HG03139 (cell line): ENCODE measurements around the gene ZNF681.
"Not testable (repeated sequence)": the region's sequence is repeated elsewhere in the genome, so short reads cannot be mapped to it uniquely, and the experiment has no call there.

Experiments
- ATAC-seq: cut with Tn5 transposase; IDR thresholded peaks from one replicate; pipeline ENCODE4 v1.9.1; 2021; ENCODE audit not compliant: unreplicated experiment

ZNF681 gene

DNA sequence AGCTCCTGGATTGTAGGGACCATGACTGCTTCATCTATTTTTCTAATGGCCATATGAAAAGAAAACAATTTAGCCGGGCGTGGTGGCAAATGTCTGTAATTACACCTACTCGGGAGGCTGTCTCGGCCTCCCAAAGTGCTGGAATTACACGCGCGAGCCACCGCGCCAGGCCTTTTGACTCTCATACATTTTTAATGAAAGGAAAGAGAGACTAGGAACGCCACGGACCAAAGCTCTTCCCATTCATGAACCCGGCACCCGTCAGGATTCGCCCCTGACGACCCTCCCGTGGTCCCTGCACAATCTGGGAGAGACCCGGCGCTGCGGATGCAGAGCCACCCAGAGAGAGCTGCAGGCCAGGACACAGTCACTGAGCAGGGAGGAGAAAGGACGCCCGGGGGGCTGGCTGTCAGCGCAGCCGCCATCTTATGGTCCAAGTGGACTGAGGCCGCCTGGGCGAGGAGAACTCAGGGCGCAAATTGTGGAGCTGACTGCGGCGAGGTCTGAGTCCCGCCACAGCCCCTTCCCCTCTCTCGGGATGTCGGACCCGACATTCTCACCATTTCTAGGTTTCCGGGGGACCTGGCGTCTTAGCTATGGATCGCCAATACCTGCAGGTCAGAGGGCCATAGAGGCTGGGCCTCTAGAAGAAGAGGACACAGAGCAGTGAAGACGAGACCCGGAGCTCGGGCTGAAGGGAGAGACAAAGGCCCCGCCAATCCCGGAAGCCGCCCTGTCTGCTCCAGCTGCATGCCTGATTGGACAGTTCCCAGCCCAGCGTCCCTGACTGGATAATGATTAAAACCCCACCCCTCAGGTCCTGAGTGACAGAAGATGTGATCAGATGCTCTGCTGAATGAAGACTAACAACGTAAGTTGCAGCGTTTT is at the start of gene ZNF681:
ZNF681 (minus strand) TSS at position 705 of the 888 bp plus-strand sequence; CDS start at position 563, 142 bp downstream.
- ATAC-seq: peak; percentile 68

DNA sequence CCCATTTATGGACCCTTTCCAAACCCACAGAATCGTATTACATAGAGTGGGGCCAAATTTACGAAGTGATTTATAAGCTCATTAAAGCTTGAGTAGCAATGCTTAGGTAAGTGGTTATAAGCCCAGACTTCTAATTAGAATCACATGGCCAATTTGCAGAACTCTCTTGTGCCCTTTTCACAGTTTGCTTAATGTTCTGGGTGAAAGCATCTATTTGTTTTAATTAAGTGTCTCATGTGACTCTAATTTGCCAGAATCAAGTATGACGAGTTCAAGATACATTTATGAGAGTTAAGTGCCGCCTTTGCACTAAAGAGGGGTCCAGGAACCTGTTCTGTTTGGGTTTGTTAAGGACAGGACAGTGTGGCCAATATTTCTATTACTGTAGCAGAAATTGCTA is 46.0 kb upstream of the ZNF681 start:
- no peak for ATAC-seq

DNA sequence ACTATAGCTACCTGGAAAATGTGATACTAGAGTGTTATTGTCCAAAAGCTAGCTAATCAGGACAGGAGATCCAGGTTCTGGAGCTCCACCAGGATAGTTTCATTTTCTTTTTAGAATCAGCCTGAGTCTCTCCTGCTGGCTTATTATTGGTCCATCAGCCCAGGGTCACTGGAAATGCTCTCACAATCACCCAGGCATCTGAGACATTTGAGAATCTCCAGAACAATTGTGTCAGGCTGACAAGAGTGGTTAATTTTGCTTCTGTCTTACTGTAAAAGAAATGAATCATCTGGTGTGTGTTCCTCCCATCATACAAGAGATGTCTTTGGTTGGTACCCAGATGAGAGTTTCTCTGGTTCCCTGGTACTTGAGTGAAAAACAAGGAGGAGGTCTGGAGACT is 43.6 kb upstream of the ZNF681 start:
- ATAC-seq: no peak

DNA sequence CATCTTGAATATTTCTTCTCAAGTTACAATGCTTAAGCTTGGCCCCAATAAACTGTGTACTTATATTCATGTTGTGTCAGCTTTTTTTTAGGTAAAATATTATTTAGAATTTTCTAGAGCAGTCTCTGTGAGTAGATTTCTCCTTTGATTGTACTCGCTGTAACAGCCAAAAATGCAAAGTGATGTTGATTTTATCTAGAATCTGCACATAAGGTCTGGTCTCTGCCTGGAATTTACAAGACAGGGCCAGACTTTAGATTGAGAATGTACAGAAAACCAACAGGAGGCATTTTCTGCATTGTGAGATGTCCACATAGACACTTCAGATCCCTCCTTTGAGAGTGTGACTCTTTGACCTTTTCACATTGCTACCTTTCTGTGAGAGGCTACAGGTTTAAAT is 43.1 kb upstream of the ZNF681 start:
- no peak for ATAC-seq

DNA sequence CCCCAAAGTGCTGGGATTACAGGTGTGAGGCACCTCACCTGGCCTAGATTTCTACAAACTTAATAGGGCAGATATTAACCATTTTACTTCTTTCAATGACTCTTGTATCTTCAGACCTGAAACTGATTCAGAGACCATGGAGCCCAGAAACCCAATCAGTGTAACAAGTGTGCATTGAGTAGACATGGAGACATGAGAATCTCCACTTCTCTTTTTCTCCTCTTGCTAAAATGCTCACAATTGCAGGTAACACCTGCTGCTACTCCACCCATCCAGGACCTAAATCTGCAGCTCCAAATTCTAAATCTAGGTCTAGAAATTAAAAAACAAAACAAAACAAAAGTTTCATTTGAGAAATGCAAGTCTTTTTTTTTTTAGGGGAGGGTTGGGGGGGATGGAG is 42.2 kb upstream of the ZNF681 start:
- no peak for ATAC-seq

DNA sequence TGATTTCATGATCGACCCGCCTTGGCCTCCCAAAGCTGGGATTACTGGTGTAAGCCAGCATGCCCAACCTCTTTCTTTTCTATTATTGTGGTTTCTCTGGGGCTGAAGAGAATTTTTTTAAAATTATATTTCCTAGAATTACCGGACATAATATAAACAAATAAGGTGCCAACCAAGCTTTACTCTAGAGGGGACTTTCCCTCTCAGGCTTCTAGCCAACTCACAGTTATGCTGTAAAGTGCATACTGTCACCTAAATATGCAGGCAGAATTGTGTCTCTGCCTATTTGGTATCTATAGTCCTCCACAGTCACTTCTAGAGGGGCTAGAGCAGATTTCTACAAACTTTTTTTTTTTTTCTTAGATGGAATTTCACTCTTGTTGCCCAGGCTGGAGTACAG is 41.6 kb upstream of the ZNF681 start:
- no peak for ATAC-seq

DNA sequence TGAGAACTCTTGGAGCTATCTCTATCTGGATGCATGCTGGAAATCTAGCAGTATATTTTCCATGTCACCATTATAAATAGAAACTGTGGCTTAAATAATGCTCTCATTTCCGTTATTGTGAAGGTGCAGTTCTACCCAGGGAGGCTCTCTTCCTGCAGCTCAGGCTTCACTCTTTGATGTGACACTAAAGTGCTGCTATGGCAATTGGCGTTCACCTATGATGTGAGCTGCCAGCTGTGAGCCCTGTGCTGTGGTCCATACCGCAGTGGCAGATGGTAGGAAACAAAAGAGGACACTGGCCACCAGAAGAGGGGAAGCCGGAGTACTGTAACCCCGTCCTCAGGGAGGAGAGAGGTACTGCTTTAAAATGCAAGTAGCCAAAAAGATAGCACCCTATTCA is 40.6 kb upstream of the ZNF681 start:
- ATAC-seq: no peak

DNA sequence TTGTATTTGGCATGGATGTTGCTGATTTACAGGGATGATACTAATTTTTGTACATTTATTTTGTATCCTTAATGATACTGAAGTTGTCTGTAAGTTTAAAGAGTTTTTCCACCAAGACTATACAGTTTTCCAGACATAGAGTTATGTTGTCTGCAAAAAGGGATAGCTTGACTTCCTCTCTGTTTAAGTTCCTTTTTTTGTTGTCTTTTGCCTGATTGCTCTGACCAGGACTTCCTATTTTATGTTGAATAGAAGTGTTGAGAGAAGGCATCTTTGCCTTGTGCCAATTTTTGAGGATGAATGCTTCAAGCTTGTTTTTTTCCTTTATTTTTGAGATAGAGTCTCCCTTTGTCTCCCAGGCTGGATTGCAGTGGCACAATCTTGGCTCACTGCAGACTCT is 36.8 kb upstream of the ZNF681 start:
- ATAC-seq: no peak

DNA sequence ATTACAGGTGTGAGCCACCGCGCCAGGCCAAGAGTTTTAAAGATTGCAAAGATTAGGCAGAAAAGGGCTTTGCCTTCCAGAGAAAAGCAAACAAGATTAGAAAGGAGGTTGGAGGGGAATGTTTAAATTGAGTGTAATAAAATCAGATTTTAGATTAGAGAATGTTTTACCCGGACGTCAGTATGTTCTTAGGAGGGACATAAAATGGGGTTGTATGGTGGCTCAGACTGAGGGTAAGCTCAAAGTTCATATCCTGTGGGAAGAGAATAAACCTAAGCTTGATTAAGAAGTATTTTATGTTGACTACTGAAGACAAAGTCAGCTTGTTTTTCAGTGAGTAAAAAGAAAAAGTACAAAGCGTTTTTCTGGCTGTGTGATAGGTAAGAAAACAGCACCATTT is 34.1 kb upstream of the ZNF681 start:
- no peak for ATAC-seq

DNA sequence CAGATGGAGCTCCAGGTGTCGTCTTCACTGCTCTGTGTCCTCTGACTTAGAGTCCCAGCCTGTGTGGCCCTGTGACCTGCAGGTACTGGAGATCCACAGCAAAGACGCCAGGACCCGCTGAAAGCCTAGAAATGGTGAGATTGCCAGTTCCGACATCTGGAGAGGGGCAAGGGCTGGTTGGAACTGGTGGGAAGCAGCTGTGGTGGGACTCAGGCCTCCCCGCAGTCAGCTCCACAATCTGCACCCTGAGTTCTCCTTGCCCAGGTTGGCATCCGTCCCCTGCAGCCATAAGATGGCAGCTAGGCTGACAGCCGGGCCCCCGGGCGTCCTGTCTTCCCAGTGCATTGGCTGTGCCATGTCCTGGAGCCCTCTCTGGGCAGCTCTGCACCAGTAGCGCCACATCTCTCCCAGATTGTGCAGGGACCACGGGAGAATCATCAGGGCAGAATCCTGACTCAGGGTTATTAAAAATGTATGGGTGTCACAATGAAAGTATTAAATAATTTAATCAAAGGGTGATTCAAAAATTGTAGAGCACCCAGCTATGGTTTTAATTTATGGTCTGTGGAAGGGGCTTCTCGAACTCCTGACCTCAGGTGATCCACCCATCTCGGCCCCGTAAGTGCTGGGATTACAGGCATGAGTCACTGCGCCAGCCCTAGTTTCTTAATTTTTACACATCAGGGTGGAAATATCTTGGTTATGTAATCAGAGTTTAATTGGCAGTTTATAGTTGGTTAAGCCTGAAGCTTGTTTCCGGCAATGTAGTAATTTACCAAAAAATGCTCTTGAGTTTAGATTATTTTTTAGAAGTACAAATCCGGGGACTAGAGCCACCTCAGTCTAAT is 32.2 kb upstream of the ZNF681 start:
- no peak for ATAC-seq

DNA sequence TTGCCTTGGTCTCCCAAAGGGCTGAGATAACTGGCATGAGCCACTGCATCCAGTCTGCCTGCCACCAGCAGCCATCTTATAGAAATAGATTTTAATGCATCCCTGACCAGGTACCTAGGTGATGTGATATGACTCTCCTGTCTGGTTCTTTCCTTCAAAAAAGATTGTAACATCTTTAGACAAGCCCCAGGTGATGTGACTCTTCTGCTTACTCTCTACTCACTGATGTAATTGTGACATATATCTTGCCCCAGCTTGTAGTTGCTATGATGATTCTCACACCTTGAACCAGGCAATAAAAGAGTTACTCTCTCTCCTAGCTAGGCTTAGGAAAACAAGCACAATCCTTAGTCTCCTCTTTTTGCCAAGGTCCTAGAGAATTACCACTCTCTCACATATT is 30.6 kb upstream of the ZNF681 start:
- no peak for ATAC-seq

DNA sequence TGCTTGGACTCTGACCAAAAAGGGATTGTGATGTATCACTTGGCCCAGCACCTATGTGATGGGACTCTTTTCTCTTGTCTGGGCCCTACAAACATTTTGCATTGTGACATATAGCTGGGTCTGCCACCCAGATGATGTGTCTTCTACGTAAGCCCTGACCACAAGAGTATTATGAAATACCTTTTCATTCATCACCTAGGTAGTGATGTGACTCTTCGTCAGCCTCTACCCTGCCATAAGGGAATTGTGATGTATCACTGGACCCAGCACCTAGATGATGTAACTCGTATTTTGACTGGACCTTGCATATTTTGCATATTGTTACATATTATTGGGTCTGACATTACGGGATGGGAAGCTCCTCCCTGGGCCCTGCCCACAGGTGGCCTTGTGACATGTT is 29.7 kb upstream of the ZNF681 start:
- ATAC-seq: no peak

DNA sequence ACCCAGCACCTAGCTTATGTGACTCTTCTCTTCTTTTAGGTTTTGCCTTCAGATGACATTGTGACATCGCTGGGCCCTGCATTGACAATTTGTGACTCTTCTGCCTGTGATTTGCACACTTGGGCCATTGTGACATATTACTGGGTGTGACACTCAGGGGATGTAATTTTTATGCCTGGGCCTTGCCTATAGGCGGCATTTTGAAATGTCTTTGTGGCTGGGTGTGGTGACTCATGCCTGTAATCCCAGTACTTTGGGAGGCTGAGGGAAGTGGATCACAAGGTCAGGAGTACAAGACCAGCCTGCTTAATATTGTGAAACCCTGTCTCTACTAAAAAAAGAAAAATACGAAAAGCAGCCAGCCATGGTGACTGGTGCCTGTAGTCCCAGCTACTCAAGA is 28.4 kb upstream of the ZNF681 start:
- ATAC-seq: no peak

DNA sequence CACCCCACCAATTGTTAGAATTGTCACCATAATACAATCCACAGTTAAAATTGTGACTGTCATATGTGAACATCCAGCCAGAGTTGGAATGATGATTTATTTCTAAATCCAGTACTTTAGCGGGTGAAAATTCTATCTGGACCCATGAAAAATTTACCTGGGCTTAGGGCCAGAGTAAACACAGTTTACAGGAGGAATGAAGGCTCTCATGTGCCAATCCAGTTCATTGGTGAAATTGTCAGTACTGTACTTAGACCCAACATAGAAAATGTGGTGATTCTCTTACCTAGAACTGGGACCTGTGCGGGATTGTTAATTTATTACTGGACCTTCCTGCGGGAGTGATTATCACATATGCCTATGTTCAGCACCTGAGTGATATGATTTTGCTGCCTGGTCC is 27.3 kb upstream of the ZNF681 start:
- ATAC-seq: no peak

DNA sequence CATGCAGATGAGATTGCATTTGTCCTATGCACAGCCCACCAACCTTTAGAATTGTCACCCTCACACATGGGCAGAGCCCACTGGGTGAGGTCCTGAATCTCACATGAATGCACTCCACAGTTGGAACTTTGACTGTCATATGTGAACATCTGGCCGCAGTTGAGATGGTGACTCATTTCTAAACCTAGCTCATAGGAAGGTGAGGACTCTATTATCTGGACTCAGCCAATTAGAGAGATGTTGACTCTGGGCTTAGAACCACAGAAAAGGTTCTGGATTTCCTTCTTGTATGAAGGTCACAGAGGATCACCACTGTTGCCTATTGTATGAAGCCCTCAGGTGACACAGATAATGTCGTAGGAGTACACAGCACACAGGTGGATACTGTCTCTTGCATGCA is 25.6 kb upstream of the ZNF681 start:
- no peak for ATAC-seq

DNA sequence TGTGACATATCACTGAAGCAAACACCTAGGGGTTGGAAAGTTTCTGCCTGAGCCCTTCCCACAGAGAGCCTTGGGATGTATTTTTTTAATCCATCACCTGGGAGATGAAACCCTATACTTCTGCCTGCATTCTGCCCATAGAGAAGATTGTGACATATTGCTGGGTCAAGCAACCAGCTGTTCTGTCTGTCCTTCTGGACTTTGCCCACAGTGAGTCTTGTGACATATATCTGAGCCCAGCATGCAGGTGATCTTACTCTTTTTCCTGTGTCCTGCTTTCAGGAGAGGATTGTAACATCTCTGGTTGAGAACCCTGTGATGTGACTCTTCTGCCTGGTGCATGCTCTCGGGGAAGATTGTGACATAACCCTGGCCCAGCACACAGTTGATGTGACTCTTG is 24.9 kb upstream of the ZNF681 start:
- ATAC-seq: no peak

DNA sequence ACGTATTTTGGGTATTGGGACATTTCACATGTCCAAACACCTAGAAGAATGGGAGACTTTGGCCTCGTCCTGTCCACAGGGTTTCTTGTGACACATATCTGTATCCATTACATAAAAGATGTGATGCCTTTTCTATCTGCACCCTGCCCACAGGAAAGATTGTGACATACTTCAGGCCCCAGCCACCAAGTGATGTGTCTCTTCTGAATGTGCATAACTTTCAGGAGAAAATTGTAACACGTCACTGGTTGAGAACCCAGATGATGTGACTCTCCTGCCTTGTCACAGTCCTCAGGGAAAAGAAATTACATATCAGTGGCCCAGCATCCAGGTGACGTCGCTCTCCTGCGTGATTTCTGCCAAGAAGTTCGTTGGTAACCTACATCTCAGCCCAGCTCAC is 21.0 kb upstream of the ZNF681 start:
- ATAC-seq: no peak

DNA sequence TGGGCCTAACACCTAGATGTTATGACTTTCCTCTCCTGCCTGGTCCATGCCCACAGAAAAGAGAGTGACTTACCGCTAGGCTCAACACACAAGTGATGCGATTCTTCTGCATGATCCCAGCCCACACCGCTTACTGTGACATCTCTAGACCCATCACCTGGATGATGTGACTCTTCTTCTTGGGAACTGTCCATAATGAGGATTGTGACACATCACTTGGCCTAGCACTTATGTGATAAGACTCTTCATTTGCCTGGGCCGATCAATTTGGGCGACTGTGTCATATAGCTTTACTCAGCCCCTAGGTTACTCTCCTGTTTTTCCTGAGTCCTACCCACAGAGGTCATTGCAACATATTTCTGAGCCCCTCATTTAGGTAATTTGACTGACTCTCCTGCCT is 19.9 kb upstream of the ZNF681 start:
- no peak for ATAC-seq

DNA sequence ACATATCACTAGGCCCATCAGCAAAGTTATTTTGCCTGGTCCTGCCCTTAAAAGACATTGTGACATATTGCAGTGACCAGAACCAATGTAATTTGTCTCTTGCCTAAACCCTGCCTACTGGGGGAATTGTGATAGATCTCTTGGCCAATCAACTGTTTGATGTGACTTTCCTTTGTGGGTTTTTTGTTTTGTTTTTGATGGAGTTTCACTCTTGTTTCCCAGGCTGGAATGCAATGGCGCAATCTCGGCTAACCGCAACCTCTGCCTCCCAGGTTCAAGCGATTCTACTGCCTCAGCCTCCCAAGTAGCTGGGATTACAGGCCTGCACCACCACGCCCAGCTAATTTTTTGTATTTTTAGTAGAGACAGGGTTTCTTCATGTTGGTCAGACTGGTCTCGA is 19.3 kb upstream of the ZNF681 start:
- not testable (repeated sequence) for ATAC-seq

DNA sequence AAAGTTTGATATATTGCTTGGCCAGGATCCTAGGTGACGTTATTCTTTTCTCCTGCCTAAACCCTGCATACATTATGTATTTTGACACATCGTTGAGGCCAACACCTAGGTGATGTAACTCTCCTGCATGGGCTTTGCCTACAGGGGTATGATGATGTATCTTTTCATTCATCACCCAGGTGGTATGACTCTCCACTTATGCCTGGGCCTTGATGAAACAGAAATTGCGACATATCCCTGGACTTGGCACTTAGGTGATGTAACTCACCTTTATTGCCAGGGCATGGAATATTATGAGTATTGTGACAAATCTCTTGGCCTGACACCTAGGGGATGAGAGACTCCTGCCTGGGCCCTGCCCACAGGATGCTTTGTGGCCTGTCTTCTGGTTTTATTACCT is 18.5 kb upstream of the ZNF681 start:
- no peak for ATAC-seq

DNA sequence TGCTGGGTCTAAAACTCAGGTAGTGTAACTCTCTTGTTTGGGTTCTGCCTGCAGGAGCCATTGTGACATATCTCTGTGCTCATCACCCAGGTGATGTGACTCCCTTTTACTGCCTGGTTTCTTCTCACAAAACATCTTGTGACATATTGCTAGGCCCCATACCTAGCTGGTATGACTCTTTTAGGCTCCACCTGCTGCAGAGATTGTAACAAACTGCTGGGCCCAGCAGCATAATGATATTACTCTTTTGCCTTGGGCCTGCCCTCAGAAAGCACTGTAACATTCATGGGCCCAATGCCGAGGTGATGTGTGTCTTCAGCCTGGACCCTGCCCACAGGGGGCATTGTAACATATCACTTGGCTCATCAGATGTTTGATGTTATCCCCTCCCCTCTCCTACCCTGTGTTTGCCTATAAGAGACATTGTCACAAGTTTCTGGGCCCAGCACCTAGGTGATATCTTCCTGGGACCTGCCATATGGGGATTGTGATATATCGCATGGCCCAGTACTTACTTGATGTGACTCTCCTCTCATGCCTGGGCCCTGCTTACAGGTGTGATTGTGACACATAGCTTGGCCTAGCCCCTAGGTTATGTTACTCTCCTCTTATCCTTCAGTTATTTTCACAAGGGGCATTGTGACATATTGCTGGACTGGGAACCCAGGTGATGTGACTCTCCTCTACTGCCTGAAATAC is 18.0 kb upstream of the ZNF681 start:
- ATAC-seq: no peak
